Vagina (tissue), 2 donors: ENCODE data around the gene PMEPA1. TPM values are rescaled to one million over a fixed set of nuclear protein-coding genes. Genes with fewer than 3 reads are reported as not detected.
A peak's percentile ranks its signal among the peaks of the same experiment; 100 is the strongest.

Source experiments
- DNase-seq, 2 donors: peaks; one replicate each; pipeline ENCODE4 v3.0.0-alpha.2; 2017; ENCODE audit errors: extremely low spot score in 2 of 2
- H3K27ac ChIP-seq: fragments of 200-600 bp; sonication (generic); one replicate; pipeline ENCODE4 v1.5.1; 2019
- H3K27me3 ChIP-seq: fragments of 200-600 bp; sonication (generic); one replicate; pipeline ENCODE4 v1.5.1; 2019
- H3K36me3 ChIP-seq, 2 donors: fragments of 200-600 bp; sonication (generic); one replicate each; pipeline ENCODE4 v1.5.1; 2017 to 2019
- H3K4me1 ChIP-seq: fragments of 200-600 bp; sonication (generic); one replicate; pipeline ENCODE4 v1.5.1; 2019
- H3K4me3 ChIP-seq, 2 donors: fragments of 200-600 bp; sonication (generic); 1 replicate in 1 of 2; 2 replicates in 1 of 2; pipeline ENCODE4 v1.5.1; 2016 to 2019
- H3K9me3 ChIP-seq: fragments of 200-600 bp; sonication (generic); one replicate; pipeline ENCODE4 v1.5.1; 2019
- CTCF ChIP-seq, 3 experiments: fragments of 450-650 bp in 2 of 3; fragments of 200-600 bp in 1 of 3; sonication (generic) in 1 of 3; IDR thresholded peaks; one replicate each; pipeline ENCODE4 v1.5.1; 2017 to 2019; ENCODE audit warnings: antibody characterized with exemption in 3 of 3, mild to moderate bottlenecking in 2 of 3, moderate library complexity in 2 of 3
- POLR2A ChIP-seq, 2 donors: fragments of 450-650 bp; IDR thresholded peaks; one replicate each; pipeline ENCODE4 v1.6.1; 2017; ENCODE audit warnings: antibody characterized with exemption in 2 of 2, mild to moderate bottlenecking in 2 of 2, moderate library complexity in 2 of 2
- POLR2AphosphoS5 ChIP-seq, 2 donors: sonication (generic); formaldehyde crosslinking; IDR thresholded peaks; one replicate each; pipeline ENCODE4 v1.9.0; 2017; ENCODE audit warnings: antibody characterized with exemption in 2 of 2, mild to moderate bottlenecking in 2 of 2, low read depth in 1 of 2; ENCODE audit not compliant: insufficient read depth in 1 of 2
- intact Hi-C: fragments of 100-400 bp; cut with DNase I; formaldehyde crosslinking; loops from one replicate; pipeline ENCODE4 v1.15.1; 2023
- total RNA-seq: library from RNA; depleted of rRNA; stranded (reverse); fragments of >200 nt; gene quantifications from one replicate; pipeline ENCODE4 v1.2.3, GENCODE V29; 2016

PMEPA1 gene
- total RNA-seq, 1 donor from 2014 or later: 11.3 TPM

GRCh38 chr20:57622579-57623381, 87.0 kb downstream of the PMEPA1 start:
- H3K4me3 ChIP-seq: no peak overlapping the region
- intact Hi-C loops: no loop called here
- peak in 1 of 2 donors; percentile 58 for DNase-seq
- no peaks in the 10 kb centered on the region for H3K9me3 ChIP-seq
- H3K36me3 ChIP-seq: no peaks in the 10 kb centered on the region
- H3K27me3 ChIP-seq: no peaks in the 10 kb centered on the region
- no peak overlapping the region for H3K27ac ChIP-seq
- TF ChIP-seq POLR2A (IDR thresholded peaks at IDR 0.05) (no peak), POLR2AphosphoS5 (IDR thresholded peaks at IDR 0.05; ENCODE audit: insufficient read depth in 1 of 2, low read depth in 1 of 2) (peak in 1 of 2 donors; percentile 18), CTCF (IDR thresholded peaks at IDR 0.05) (peak; percentile 33 to 49 (median 40))
- peaks cover 22% of the 10 kb centered on the region for H3K4me1 ChIP-seq

- Histone ChIP-seq H3K27ac (no peak overlapping the region), H3K36me3 (no peaks in the 10 kb centered on the region), H3K4me3 (no peak overlapping the region), H3K4me1 (peaks cover 16% of the 10 kb centered on the region), H3K9me3 (no peaks in the 10 kb centered on the region), H3K27me3 (no peaks in the 10 kb centered on the region)
- DNase-seq: peak in 1 of 2 donors; percentile 83
- no peak for TF ChIP-seq CTCF (IDR thresholded peaks at IDR 0.05)
- no peak for TF ChIP-seq POLR2A (IDR thresholded peaks at IDR 0.05)
- no peak for TF ChIP-seq POLR2AphosphoS5 (IDR thresholded peaks at IDR 0.05; ENCODE audit: insufficient read depth in 1 of 2, low read depth in 1 of 2)
- intact Hi-C loops: no loop called here
Observed at GRCh38 chr20:57622201-57622570, 87.6 kb downstream of the PMEPA1 start.

GRCh38 chr20:57621421-57622200, 88.2 kb downstream of the PMEPA1 start:
- TF ChIP-seq POLR2A (IDR thresholded peaks at IDR 0.05) (no peak), CTCF (IDR thresholded peaks at IDR 0.05) (no peak), POLR2AphosphoS5 (IDR thresholded peaks at IDR 0.05; ENCODE audit: insufficient read depth in 1 of 2, low read depth in 1 of 2) (no peak)
- intact Hi-C loops: no loop called here

GRCh38 chr20:57620999-57621398, 88.8 kb downstream of the PMEPA1 start:
- no peaks in the 10 kb centered on the region for H3K36me3 ChIP-seq
- no peak for DNase-seq
- intact Hi-C loops: no loop called here
- no peak overlapping the region for H3K27ac ChIP-seq
- H3K4me1 ChIP-seq: peaks cover 16% of the 10 kb centered on the region
- H3K27me3 ChIP-seq: no peaks in the 10 kb centered on the region
- no peak overlapping the region for H3K4me3 ChIP-seq
- no peaks in the 10 kb centered on the region for H3K9me3 ChIP-seq
- no peak for TF ChIP-seq CTCF (IDR thresholded peaks at IDR 0.05)
- no peak for TF ChIP-seq POLR2AphosphoS5 (IDR thresholded peaks at IDR 0.05; ENCODE audit: insufficient read depth in 1 of 2, low read depth in 1 of 2)
- TF ChIP-seq POLR2A (IDR thresholded peaks at IDR 0.05): no peak

More at GRCh38 chr20:57621421-57622200, 88.2 kb downstream of the PMEPA1 start:
- no peaks in the 10 kb centered on the region for H3K36me3 ChIP-seq
- no peaks in the 10 kb centered on the region for H3K27me3 ChIP-seq
- peaks cover 16% of the 10 kb centered on the region for H3K4me1 ChIP-seq
- H3K27ac ChIP-seq: no peak overlapping the region
- no peaks in the 10 kb centered on the region for H3K9me3 ChIP-seq
- no peak overlapping the region for H3K4me3 ChIP-seq
- DNase-seq: peak in 1 of 2 donors; percentile 69
